Natural killer cell (primary cell): ENCODE results near the gene KIF5C. TPM values are rescaled to one million over a fixed set of nuclear protein-coding genes. Genes with fewer than 3 reads are reported as not detected.

Source experiments
- ATAC-seq, 3 donors: fragments of 150-1000 bp in 2 of 3; fragments of 200-7000 bp in 1 of 3; cut with Tn5 transposase; 1 replicate in 1 of 3; 2 replicates in 2 of 3; pipeline ENCODE4 v1.10.0; 2021; ENCODE audit warnings: mild to moderate bottlenecking in 2 of 3, moderate library complexity in 2 of 3
- DNase-seq, 2 donors: peaks; one replicate each; pipeline versions ENCODE4 v3.0.0 to v3.0.0-alpha.2; 2013 to 2021; ENCODE audit warnings: mixed read lengths in 1 of 2
- H3K27ac ChIP-seq: one replicate; pipeline ENCODE4 v1.5.1; 2013; ENCODE audit warnings: mild to moderate bottlenecking, low read length
- H3K27me3 ChIP-seq: one replicate; pipeline ENCODE4 v1.6.1; 2013; ENCODE audit warnings: low read length; ENCODE audit not compliant: control insufficient read depth, insufficient read depth
- H3K36me3 ChIP-seq: one replicate; pipeline ENCODE4 v1.6.1; 2013; ENCODE audit warnings: low read length; ENCODE audit not compliant: control insufficient read depth, insufficient read depth
- H3K4me1 ChIP-seq: one replicate; pipeline ENCODE4 v1.6.1; 2013; ENCODE audit warnings: low read length; ENCODE audit not compliant: control insufficient read depth, insufficient read depth
- H3K4me3 ChIP-seq: one replicate; pipeline ENCODE4 v1.5.1; 2013; ENCODE audit warnings: low read length
- H3K9me3 ChIP-seq: one replicate; pipeline ENCODE4 v1.6.1; 2013; ENCODE audit warnings: low read length; ENCODE audit not compliant: control insufficient read depth, insufficient read depth
- H3K27ac Mint-ChIP-seq, 2 donors: one replicate each; pipeline ENCODE4 v1.8.0; 2022; ENCODE audit warnings: mild to moderate bottlenecking in 2 of 2, mixed read lengths in 2 of 2, moderate library complexity in 1 of 2
- H3K27me3 Mint-ChIP-seq, 2 donors: one replicate each; pipeline ENCODE4 v1.8.0; 2022; ENCODE audit warnings: low read depth in 2 of 2, mixed read lengths in 2 of 2
- H3K36me3 Mint-ChIP-seq: one replicate; pipeline ENCODE4 v1.8.0; 2022; ENCODE audit warnings: mixed read lengths
- H3K4me1 Mint-ChIP-seq, 2 donors: one replicate each; pipeline ENCODE4 v1.8.0; 2022; ENCODE audit warnings: mixed read lengths in 2 of 2
- H3K4me3 Mint-ChIP-seq: one replicate; pipeline ENCODE4 v1.8.0; 2022; ENCODE audit warnings: mild to moderate bottlenecking, moderate library complexity, mixed read lengths
- H3K9me3 Mint-ChIP-seq, 2 donors: one replicate each; pipeline ENCODE4 v1.8.0; 2022; ENCODE audit warnings: mixed read lengths in 2 of 2
- WGBS: methylation state at CpG from one replicate; pipeline ENCODE4 v1.1.7; 2013; ENCODE audit warnings: missing lambda C conversion rate; ENCODE audit not compliant: insufficient coverage; 5-methylcytosine and 5-hydroxymethylcytosine counted together
- intact Hi-C: fragments of 100-400 bp; cut with micrococcal nuclease; formaldehyde crosslinking; loops from one replicate; pipeline ENCODE4 v1.14.2; 2022
- total RNA-seq, 4 donors: library from RNA; stranded (reverse); fragments of 120-200 nt in 1 of 4; gene quantifications; one replicate each; pipeline versions ENCODE4 v1.2.3 to v1.2.4, GENCODE V29; 2013 to 2022
- TF ChIP-seq, protein P1 (sequence below): fragments of 200-600 bp; IDR thresholded peaks from one replicate; pipeline ENCODE4 v1.8.0; 2022; ENCODE audit warnings: antibody characterized with exemption

Gene KIF5C
- total RNA-seq, 3 donors from 2014 or later (not counting 1 experiment from before 2014, with no cell fraction given): 0.42 to 2.7 (median 1.8) TPM

DNA sequence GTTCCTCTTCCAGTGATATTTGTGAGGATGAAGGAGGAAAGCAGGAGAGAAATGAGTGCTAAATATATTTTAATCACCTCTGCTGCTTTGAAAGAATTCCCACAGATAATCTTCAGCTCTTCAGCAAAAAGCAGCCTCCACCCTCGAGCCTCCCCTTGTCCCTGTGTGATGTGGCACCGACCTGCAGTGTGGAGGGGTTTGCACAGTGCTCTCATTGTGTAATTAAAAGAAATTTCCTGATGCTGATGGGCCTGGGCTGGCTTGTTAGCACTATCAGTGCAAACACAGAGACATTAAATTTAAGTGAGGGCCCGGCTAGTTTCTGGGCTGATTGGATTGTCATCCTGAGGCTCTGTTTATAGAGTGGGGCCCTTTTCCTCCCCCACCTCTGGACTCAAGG, 53.4 kb downstream of the KIF5C start:
- no peaks in the 10 kb centered on the region for H3K27me3 ChIP-seq
- no peaks in the 10 kb centered on the region for H3K27me3 Mint-ChIP-seq
- H3K9me3 ChIP-seq: no peaks in the 10 kb centered on the region
- H3K4me3 ChIP-seq: no peak overlapping the region
- intact Hi-C loops: no loop called here
- H3K36me3 ChIP-seq: no peaks in the 10 kb centered on the region
- TF ChIP-seq, protein P1, sequence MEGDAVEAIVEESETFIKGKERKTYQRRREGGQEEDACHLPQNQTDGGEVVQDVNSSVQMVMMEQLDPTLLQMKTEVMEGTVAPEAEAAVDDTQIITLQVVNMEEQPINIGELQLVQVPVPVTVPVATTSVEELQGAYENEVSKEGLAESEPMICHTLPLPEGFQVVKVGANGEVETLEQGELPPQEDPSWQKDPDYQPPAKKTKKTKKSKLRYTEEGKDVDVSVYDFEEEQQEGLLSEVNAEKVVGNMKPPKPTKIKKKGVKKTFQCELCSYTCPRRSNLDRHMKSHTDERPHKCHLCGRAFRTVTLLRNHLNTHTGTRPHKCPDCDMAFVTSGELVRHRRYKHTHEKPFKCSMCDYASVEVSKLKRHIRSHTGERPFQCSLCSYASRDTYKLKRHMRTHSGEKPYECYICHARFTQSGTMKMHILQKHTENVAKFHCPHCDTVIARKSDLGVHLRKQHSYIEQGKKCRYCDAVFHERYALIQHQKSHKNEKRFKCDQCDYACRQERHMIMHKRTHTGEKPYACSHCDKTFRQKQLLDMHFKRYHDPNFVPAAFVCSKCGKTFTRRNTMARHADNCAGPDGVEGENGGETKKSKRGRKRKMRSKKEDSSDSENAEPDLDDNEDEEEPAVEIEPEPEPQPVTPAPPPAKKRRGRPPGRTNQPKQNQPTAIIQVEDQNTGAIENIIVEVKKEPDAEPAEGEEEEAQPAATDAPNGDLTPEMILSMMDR: no peak
- WGBS: 80% methylated on average over 3 of the region's 3 CpGs
- no peak for DNase-seq
- ATAC-seq: no peak
- H3K36me3 Mint-ChIP-seq: no peaks in the 10 kb centered on the region
- H3K27ac ChIP-seq: no peak overlapping the region
- no peak overlapping the region for H3K4me3 Mint-ChIP-seq
- H3K4me1 ChIP-seq: peaks cover 18% of the 10 kb centered on the region
- no peak overlapping the region for H3K27ac Mint-ChIP-seq
- no peaks in the 10 kb centered on the region for H3K9me3 Mint-ChIP-seq
- H3K4me1 Mint-ChIP-seq: peaks cover 18 to 19% of the 10 kb centered on the region in 2 donors

DNA sequence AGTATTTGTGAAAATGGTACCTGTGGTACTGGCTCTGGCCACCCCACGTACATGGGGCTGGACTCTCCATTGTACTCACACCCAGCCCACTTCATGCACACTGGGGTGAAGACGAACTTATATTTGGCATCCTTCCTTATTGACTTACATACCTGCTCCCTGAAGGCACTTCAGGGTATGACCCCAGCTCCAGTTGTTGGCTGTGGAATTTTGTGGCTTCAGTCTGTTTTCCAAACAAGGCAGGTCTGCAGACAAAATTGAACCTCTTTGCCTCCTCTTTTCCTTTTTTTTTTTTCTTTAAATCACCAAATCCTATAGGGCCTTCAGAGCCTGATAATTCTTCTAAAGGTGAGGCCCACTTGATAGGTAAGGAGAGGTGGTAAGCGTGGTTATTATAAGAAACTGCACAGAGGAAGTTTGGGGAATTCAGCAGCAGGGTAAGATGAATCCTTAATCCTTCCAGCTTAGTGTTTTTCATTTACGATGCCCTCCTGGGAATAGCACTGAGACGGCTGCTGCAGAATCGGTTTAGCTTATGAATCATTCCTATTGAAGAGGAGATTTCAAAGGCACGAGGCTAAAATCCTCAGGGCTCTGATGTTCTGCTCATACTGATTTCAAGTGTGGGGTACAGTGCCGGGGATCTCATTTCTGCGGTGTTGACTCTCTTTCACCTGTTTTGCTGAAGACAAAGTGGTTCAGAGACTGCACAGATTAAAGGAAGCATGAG, 55.2 kb downstream of the KIF5C start:
- Mint-ChIP-seq H3K27ac (no peak overlapping the region), H3K4me3 (no peak overlapping the region)
- 95% methylated on average over 9 of the region's 9 CpGs for WGBS

DNA sequence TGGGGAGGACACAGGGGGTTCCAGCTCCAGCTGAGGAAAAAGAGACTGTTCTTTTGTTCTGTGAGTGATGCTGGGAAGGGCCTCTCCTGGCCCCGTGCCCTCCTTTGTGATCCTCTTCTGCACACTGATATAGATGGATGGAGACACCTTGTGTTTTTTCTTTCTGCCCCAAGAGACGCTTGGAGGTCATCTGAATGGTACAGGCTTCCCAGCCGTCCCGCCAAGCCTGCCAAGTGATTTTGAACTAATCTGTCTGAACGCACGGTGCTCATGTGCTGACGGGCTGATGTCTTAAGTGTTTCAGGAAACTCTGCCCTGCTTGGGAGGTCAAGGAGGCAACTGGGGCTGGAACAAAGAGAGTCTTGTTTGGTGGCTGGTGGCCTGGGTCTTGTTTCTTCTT, 57.5 kb downstream of the KIF5C start:
- Mint-ChIP-seq H3K27ac (no peak overlapping the region), H3K4me3 (no peak overlapping the region), H3K4me1 (peaks cover 2% of the 10 kb centered on the region in 2 donors), H3K36me3 (no peaks in the 10 kb centered on the region), H3K9me3 (no peaks in the 10 kb centered on the region), H3K27me3 (no peaks in the 10 kb centered on the region)
- Histone ChIP-seq H3K9me3 (no peaks in the 10 kb centered on the region), H3K4me3 (no peak overlapping the region), H3K4me1 (no peaks in the 10 kb centered on the region), H3K27ac (no peak overlapping the region), H3K27me3 (no peaks in the 10 kb centered on the region), H3K36me3 (no peaks in the 10 kb centered on the region)
- 94% methylated on average over 7 of the region's 7 CpGs for WGBS
- intact Hi-C loops: no loop called here
- DNase-seq: no peak
- TF ChIP-seq, protein P1: no peak
- no peak for ATAC-seq

More for the DNA sequence above, 55.2 kb downstream of the KIF5C start:
- no peak overlapping the region for H3K27ac ChIP-seq
- no peak for ATAC-seq
- Mint-ChIP-seq H3K9me3 (no peaks in the 10 kb centered on the region), H3K4me1 (peaks cover 18 to 19% of the 10 kb centered on the region in 2 donors), H3K27me3 (no peaks in the 10 kb centered on the region), H3K36me3 (no peaks in the 10 kb centered on the region)
- no peaks in the 10 kb centered on the region for H3K9me3 ChIP-seq
- no peaks in the 10 kb centered on the region for H3K27me3 ChIP-seq
- no peak overlapping the region for H3K4me3 ChIP-seq
- H3K4me1 ChIP-seq: peaks cover 18% of the 10 kb centered on the region
- TF ChIP-seq, protein P1: no peak
- DNase-seq: no peak
- intact Hi-C loops: no loop called here
- H3K36me3 ChIP-seq: no peaks in the 10 kb centered on the region

DNA sequence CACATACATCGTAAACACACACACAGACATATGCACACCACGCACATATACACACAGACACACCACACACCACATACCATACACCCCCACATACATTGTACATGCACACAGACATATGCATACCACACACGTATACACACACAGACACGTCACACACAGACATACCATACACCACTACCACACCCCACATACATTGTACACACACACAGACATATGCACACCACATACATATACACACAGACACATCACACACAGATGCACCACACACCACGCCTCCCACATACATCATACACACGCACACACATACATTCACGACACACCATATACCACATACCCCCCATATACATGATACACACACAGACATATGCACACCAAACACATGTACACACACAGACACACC, 58.4 kb downstream of the KIF5C start:
- 96% methylated on average over 7 of the region's 7 CpGs for WGBS
- intact Hi-C loops: no loop called here

More for the DNA sequence above, 58.4 kb downstream of the KIF5C start:
- H3K27me3 Mint-ChIP-seq: no peaks in the 10 kb centered on the region
- Histone ChIP-seq H3K27ac (no peak overlapping the region), H3K27me3 (no peaks in the 10 kb centered on the region), H3K4me1 (no peaks in the 10 kb centered on the region), H3K4me3 (no peak overlapping the region), H3K9me3 (no peaks in the 10 kb centered on the region), H3K36me3 (no peaks in the 10 kb centered on the region)
- TF ChIP-seq, protein P1: no peak
- no peaks in the 10 kb centered on the region for H3K36me3 Mint-ChIP-seq
- DNase-seq: no peak
- no peaks in the 10 kb centered on the region for H3K4me1 Mint-ChIP-seq
- no peaks in the 10 kb centered on the region for H3K9me3 Mint-ChIP-seq
- peak in 1 of 3 donors; percentile 41 for ATAC-seq
- H3K4me3 Mint-ChIP-seq: no peak overlapping the region
- no peak overlapping the region for H3K27ac Mint-ChIP-seq
